HG03460 (cell line): ENCODE measurements around the gene AP3B1.

Experiments used
- ATAC-seq: cut with Tn5 transposase; IDR thresholded peaks from one replicate; pipeline ENCODE4 v1.9.1; 2021; ENCODE audit not compliant: unreplicated experiment

The AP3B1 gene

DNA sequence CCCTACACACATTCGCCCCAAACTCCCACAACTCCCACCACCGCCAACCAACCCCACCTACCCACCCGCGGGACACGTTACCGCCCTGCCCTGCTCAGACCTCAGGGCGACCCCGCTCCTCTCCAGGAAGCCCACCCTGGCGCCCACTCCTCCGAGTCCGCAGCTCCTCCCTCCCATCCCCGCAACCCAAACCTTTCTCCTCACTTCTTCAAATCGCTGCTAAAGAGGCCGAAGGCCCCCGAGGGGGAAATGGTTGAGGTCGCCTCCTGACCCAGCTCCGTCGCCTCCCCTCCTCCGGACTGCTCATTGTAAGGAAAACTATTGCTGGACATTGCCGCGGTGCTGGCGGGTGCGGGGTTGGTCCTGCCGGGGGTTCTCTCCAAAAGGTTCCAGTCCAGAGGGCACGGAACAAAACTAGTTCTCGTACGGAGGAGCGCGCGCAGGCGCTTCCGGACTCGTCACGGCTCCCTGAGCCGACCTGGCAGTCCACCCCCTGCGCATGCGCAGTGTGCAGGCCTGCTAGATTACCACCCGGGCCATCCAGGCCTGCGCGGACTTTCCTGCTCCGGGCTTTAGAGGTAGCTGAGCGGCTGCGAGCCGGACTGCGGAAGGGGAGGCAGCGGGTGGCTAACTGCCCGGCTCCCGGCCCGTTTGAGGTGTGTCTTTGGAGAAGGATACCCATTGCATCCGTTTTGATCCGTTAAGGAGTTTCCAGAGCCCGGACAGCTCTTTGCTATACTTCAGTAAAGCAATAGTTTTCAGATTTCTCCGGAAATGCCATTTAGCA lies at the start of gene AP3B1:
Gene AP3B1 (minus strand): TSS at position 451 of the 787 bp plus-strand sequence. CDS start 119 bp downstream, at position 332.
- ATAC-seq: peak; percentile 80

GRCh38 chr5:78341440-78341839 lies 46.9 kb upstream of the AP3B1 start:
- no peak for ATAC-seq

- ATAC-seq: no peak
Measured at GRCh38 chr5:78339617-78340436, 45.3 kb upstream of the AP3B1 start.

GRCh38 chr5:78336698-78337097 lies 42.2 kb upstream of the AP3B1 start:
- ATAC-seq: no peak

GRCh38 chr5:78335976-78336375 lies 41.5 kb upstream of the AP3B1 start:
- no peak for ATAC-seq

DNA sequence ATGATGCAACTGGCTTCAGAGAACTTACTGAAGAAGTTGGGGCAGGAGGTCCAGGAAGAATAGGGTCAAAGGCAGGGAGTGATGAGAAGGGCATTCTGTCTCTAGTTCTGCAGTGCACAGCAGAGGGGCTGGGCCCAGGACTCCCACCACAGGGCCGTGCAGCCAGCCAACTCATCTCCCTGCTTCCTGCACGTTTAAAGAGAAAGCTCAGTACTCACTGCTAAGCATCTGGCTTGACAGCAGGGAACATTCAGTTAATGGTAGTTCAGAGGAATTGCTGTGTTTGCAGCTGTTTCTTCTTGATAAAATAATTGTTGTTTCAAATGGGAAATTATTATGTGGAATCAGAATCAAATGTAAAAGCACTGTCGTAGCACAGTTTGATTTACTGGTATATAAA lies 40.3 kb upstream of the AP3B1 start:
- ATAC-seq: no peak

- no peak for ATAC-seq
Measured at GRCh38 chr5:78331523-78332080, 37.1 kb upstream of the AP3B1 start.

DNA sequence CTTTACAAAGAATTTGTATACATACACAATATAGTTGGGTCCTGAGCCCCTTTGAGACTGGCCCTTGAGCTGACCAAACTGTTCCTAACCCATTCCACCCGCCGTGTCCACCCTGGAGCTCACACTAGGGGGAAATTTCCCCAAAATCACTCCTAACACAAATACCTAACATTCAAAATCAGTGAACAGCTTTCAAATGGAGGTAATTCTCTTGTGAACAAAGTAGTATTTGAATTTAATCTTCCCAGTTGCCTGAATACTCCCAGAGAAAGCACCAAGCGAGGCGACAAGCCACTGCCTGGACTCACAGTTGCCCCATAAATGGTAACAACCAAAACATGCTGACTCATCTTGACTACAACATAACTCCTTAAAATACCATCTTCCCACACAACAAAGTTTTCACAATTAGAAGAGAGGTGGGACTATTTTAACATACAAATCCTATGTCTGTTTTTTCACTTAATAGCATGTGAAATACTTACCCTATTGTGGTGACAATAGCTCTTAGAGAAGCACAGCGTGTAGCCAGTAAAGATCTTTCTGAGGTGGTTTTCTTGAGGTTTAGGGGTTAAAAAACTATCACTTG lies 34.2 kb upstream of the AP3B1 start:
- no peak for ATAC-seq

DNA sequence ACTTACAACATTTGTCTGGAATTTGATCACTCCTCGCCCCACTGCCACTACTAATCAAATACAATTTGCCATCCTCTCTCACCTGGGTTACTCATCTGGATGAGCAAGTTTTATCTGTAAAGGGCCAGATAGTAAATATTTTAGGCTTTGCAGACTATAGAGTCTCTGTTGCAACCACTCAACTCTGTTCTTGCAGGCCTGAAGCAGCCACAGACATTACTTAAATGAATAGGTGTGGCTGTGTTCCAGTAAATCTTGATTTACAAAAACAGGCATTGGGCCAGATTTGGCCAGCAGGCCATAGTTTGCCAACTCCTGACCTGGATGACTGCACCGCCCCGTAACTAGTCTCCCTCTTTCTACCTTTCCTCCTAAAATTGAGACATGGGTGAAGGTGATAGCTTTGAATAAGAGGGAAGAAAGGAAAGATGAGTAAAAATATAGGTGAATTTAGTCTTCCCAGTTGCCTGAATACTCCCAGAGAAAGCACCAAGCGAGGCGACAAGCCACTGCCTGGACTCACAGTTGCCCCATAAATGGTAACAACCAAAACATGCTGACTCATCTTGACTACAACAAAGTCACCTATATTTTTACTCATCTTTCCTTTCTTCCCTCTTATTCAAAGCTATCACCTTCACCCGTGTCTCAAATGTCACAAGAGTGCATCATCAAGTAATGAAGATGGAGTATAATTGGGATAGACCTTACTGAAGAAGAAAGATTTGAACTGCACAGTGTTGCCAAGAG lies 33.4 kb upstream of the AP3B1 start:
- no peak for ATAC-seq

- no peak for ATAC-seq
Measured at GRCh38 chr5:78326930-78327329, 32.4 kb upstream of the AP3B1 start.

GRCh38 chr5:78323241-78323640 lies 28.7 kb upstream of the AP3B1 start:
- ATAC-seq: no peak

GRCh38 chr5:78320401-78320800 lies 25.9 kb upstream of the AP3B1 start:
- ATAC-seq: no peak

DNA sequence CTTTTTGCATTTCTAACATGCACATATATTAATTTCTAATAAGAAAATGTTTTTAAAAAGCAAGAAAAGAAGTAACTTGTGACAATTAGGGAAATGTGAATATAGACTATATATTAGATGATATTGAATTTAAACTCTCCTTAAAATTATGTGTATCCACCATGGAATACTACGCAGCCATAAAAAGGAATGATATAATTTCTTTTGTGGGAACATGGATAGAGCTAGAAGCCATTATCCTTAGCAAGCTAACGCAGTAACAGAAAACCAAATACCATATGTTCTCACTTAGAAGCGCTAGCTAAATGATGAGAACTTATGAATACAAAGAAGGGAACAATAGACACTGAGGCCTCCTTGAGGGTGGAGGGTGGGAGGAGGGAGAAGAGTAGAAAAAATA lies 23.8 kb upstream of the AP3B1 start:
- ATAC-seq: no peak

GRCh38 chr5:78317515-78317914 lies 23.0 kb upstream of the AP3B1 start:
- ATAC-seq: no peak

DNA sequence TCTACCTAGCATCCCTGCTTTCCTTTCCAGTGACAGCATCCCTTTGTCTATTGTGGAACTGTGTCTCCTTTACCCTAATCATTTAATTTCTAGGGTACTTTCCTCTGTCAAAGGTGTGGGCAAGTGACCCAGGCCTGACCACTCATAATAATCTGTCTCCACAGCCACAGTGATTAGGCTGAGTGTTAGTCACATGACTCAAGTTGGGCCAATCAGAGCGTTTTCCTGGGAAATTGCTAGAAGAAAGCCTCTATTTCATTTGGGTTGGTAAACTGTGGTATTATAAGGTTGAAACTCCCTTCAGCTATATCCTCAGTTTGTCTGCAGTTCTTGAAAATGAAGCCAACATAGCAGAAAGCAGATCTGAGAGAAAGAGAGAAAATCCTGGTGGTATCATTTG lies 14.2 kb upstream of the AP3B1 start:
- ATAC-seq: no peak

GRCh38 chr5:78300464-78301045 lies 6.1 kb upstream of the AP3B1 start:
- no peak for ATAC-seq

DNA sequence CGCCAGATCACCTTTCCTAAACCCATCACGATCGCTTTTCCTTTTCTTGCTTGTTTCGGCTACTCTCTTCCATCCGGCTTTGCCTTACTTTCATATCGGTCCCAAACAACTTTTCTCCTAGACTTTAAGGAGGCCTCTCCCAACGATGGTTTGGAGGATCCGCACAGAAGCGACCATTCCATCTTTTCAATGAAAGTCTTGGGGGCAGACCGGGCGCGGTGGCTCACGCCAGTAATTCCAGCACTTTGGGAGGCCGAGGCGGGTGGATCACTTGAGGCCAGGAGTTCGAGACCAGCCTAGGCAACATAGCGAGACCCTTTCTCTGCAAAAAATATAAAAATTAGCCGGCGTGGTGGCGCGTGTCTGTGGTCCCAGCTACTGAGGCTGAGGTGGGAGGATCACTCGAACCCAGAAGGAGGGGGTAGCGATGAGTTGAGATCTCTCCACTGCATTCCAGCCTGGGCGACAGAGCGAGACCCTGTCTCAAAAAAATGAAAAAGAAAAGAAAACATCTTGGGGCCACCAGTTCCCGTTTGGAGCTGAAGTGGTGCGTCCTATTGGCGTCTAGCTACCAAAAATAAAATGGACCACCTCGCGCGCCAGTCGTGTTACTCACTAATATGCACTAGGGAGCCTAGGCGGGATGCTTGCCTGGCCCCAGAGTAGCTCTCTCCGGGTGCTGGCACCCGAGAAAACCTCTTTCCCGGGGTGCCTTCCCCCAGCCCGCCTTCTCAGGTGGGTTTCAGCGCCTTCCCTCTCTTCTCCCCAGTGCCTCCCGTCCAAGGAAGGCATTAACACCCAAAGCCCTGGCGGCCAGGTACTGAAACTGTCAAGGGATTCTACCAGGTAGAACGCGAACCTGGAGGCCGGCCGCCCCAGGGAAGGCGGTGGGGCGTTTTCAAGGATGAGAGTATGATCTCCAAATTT lies 800 bp upstream of the AP3B1 start:
- peak; percentile 20 for ATAC-seq

GRCh38 chr5:78293851-78294247 lies 649 bp downstream of the AP3B1 start:
- ATAC-seq: peak; percentile 3

DNA sequence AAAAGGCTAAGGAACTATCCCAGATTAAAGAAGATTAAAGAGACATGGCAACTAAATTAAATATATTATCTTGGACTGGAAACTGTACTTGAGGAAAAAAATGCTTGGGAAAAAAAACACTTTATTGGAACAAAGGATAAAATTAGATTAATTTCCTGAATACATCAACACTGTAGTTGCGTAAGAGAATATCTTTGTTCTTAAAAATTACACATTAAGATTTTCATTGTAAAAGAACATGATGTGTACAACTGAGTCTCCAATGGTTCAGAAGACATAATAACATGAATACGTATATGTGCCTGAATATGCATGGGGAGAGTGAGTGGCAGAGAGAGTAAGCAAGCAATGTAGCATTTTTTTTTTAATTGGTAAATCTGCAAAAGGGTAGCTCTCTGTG lies 2.8 kb downstream of the AP3B1 start:
- ATAC-seq: no peak
